ENCODE results near the gene UNC5A.

DNA sequence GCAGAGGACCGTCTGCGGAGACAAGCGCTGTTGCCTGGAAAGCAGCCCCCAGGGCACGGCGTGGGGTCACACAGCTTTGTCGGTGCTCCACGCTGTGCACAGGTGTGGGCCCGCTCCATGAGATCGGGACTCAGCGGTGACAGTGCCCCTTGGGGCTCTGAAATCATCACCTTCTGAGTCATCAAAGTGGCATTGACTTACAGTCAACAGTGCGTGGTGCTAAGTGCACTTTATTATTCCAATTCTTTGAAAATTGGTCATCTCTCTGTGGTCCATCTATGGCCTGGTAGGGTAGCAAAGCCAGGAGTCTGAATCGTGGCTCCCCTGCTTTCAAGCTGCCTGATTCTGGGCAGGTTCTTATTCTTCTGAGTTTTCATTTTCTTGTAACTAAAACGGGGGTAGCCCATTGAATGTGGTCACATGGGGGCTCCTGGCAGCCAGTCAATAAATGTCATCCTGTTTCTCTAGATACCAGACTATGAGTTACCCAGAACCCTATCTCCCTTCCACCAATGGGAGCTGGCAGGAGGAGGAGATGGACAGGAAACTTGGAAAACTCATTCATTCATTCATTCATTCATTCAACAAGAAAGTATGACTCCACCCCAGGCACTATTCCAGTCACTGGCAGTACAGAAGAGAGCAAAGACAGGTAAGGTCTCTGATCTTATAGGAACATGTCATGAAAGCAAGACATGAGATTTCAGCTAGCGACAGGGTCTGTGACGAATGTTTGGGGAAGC is 20.3 kb upstream of the UNC5A start:
- TF ChIP-seq, protein P1, sequence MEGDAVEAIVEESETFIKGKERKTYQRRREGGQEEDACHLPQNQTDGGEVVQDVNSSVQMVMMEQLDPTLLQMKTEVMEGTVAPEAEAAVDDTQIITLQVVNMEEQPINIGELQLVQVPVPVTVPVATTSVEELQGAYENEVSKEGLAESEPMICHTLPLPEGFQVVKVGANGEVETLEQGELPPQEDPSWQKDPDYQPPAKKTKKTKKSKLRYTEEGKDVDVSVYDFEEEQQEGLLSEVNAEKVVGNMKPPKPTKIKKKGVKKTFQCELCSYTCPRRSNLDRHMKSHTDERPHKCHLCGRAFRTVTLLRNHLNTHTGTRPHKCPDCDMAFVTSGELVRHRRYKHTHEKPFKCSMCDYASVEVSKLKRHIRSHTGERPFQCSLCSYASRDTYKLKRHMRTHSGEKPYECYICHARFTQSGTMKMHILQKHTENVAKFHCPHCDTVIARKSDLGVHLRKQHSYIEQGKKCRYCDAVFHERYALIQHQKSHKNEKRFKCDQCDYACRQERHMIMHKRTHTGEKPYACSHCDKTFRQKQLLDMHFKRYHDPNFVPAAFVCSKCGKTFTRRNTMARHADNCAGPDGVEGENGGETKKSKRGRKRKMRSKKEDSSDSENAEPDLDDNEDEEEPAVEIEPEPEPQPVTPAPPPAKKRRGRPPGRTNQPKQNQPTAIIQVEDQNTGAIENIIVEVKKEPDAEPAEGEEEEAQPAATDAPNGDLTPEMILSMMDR (IDR thresholded peaks at IDR 0.05) = no peak
- no peak for TF ChIP-seq POLR2A (IDR thresholded peaks at IDR 0.05)
